Measurements from ENCODE around the gene VIPR1. TPM values are rescaled to one million over a fixed set of nuclear protein-coding genes. Genes with fewer than 3 reads are reported as not detected.

The VIPR1 gene
- polyA plus RNA-seq, 1 of the 3 experiments (the other 2 are of a cell fraction) = not detected

GRCh38 chr3:42519568-42519962, 17.1 kb downstream of the VIPR1 start:
- no peak overlapping the region for H3K4me2 ChIP-seq
- no peaks in the 10 kb centered on the region for H3K79me2 ChIP-seq (ENCODE audit: insufficient read depth)
- no peak overlapping the region for H3K27ac ChIP-seq (ENCODE audit: low read depth in 2 of 2, low read length in 1 of 2)
- no peak overlapping the region for H2AFZ ChIP-seq (ENCODE audit: low read depth)
- ChIA-PET CTCF (interaction anchor here (0.9 to 2.6 kb wide), 4 partner anchors 18 to 272 kb away, joined by 3 to 9 read pairs (median 6); partner anchors contain the start of gene VIPR1), POLR2A (no interaction called here)
- DNase-seq = no peak
- no peaks in the 10 kb centered on the region for H3K36me3 ChIP-seq (replicated peaks in 1 of 2; ENCODE audit: control insufficient read depth in 1 of 2, insufficient read depth in 2 of 2, low read length in 1 of 2)
- no peaks in the 10 kb centered on the region for H3F3A ChIP-seq (replicated peaks; ENCODE audit: insufficient read depth)
- no peak overlapping the region for H3K9ac ChIP-seq
- no peak for TF ChIP-seq SMC3 (IDR thresholded peaks at IDR 0.05; ENCODE audit: low read depth, low read length)
- no peak for TF ChIP-seq JUND (IDR thresholded peaks at IDR 0.05)
- TF ChIP-seq MXI1 (IDR thresholded peaks at IDR 0.05; ENCODE audit: low read depth, low read length) = no peak
- TF ChIP-seq ZBTB33 (IDR thresholded peaks at IDR 0.05; ENCODE audit: borderline replicate concordance, low read depth) = no peak
- TF ChIP-seq IRF3 (IDR thresholded peaks at IDR 0.05; ENCODE audit: low read depth, low read length) = no peak
- TF ChIP-seq RAD21 (IDR thresholded peaks at IDR 0.05; ENCODE audit: low read length) = no peak
- TF ChIP-seq USF1 (IDR thresholded peaks at IDR 0.05; ENCODE audit: borderline replicate concordance, low read depth) = no peak
- TF ChIP-seq FOXM1 (IDR thresholded peaks at IDR 0.05; ENCODE audit: low read depth) = no peak
- TF ChIP-seq POLR2AphosphoS5 (IDR thresholded peaks at IDR 0.05; ENCODE audit: low read depth, low read length) = no peak
- no peaks in the 10 kb centered on the region for H4K20me1 ChIP-seq (ENCODE audit: insufficient read depth)
- no peak overlapping the region for H3K4me3 ChIP-seq (ENCODE audit: low read depth in 2 of 2, low read length in 1 of 2)
- no peaks in the 10 kb centered on the region for H3K9me3 ChIP-seq
- WGBS (ENCODE audit: low lambda C conversion rate) = 64% methylated on average over 2 of the region's 2 CpGs
- no peaks in the 10 kb centered on the region; a peak in 1 of 4 replicates for H3K4me1 ChIP-seq (ENCODE audit: control insufficient read depth in 1 of 2, insufficient read depth in 2 of 2, low read depth in 1 of 2, low read length in 1 of 2)
- no peaks in the 10 kb centered on the region for H3K9me2 ChIP-seq
- H3K27me3 ChIP-seq (ENCODE audit: insufficient read depth) = no peaks in the 10 kb centered on the region

- no peaks in the 10 kb centered on the region for H3K9me2 ChIP-seq
- TF ChIP-seq USF1 (IDR thresholded peaks at IDR 0.05; ENCODE audit: borderline replicate concordance, low read depth) = no peak
- no peaks in the 10 kb centered on the region; a peak in 1 of 4 replicates for H3K4me1 ChIP-seq (ENCODE audit: control insufficient read depth in 1 of 2, insufficient read depth in 2 of 2, low read depth in 1 of 2, low read length in 1 of 2)
- no peaks in the 10 kb centered on the region for H3K9me3 ChIP-seq
- no peaks in the 10 kb centered on the region for H3K79me2 ChIP-seq (ENCODE audit: insufficient read depth)
- H3K4me3 ChIP-seq (ENCODE audit: low read depth in 2 of 2, low read length in 1 of 2) = no peak overlapping the region
- H3K36me3 ChIP-seq (replicated peaks in 1 of 2; ENCODE audit: control insufficient read depth in 1 of 2, insufficient read depth in 2 of 2, low read length in 1 of 2) = no peaks in the 10 kb centered on the region
- WGBS (ENCODE audit: low lambda C conversion rate) = 53% methylated on average over 4 of the region's 4 CpGs
- no peak overlapping the region for H2AFZ ChIP-seq (ENCODE audit: low read depth)
- no peak overlapping the region for H3K4me2 ChIP-seq
- POLR2A ChIA-PET = no interaction called here
- no peak overlapping the region for H3K9ac ChIP-seq
- H3K27me3 ChIP-seq (ENCODE audit: insufficient read depth) = no peaks in the 10 kb centered on the region
- no peak for DNase-seq
- CTCF ChIA-PET = interaction anchor here (1.6 to 2.6 kb wide), 2 partner anchors 28 to 273 kb away, joined by 4 to 8 read pairs; no protein-coding TSS in a partner anchor
- no peaks in the 10 kb centered on the region for H4K20me1 ChIP-seq (ENCODE audit: insufficient read depth)
- no peaks in the 10 kb centered on the region for H3F3A ChIP-seq (replicated peaks; ENCODE audit: insufficient read depth)
- H3K27ac ChIP-seq (ENCODE audit: low read depth in 2 of 2, low read length in 1 of 2) = no peak overlapping the region
Measured at GRCh38 chr3:42520336-42520735, 17.9 kb downstream of the VIPR1 start.

All from SK-N-SH (cell line).